ENCODE data around the gene COL6A2. TPM values are rescaled to one million over a fixed set of nuclear protein-coding genes. Genes with fewer than 3 reads are reported as not detected.
"Not testable (repeated sequence)": the region's sequence is repeated elsewhere in the genome, so short reads cannot be mapped to it uniquely, and the experiment has no call there.

The COL6A2 gene
- total RNA-seq, 1 donor from 2014 or later, result 34.9 TPM

- DNase-seq (ENCODE audit: low spot score) (peak; percentile 40), ATAC-seq (peak; percentile 11)
Measured at GRCh38 chr21:46092026-46092764, 5.7 kb upstream of the COL6A2 start.

GRCh38 chr21:46092811-46093667, 4.9 kb upstream of the COL6A2 start:
- DNase-seq (ENCODE audit: low spot score), result peak; percentile 33
- no peak for ATAC-seq

GRCh38 chr21:46093668-46094400, 4.1 kb upstream of the COL6A2 start:
- DNase-seq (ENCODE audit: low spot score), result peak; percentile 39
- no peak for ATAC-seq

DNA sequence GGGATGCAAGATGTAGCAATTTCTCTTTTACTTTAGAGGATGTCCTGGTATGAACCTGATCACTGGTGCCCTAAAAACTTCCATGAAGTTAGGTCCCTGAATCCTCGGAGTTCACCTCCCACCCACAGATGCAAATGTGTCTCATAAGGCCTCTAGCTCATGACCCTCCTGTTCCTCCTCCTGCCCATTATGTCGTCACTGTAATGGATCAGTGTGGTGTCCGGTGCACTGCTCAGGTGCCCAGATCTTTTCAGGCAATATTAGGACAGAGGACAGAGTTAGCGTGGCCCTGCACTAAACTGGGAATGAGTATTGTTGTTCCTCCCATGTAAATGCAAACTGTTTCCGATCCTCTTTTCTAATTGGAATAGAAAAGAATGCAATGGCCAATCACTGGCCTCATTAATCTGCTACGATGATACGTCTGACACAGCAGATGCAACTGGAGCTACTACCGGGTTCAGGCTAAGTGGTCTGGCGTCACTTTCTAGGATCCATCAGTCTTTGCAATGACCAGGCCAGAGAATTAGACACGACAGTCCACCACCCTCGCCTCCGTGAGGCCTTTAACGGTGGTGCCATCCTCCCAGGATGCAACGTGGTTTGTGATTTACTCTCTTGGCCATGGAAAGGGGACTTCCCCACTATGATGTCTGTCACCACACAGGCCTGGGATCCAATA, 3.4 kb upstream of the COL6A2 start:
- DNase-seq (ENCODE audit: low spot score) (peak; percentile 12), ATAC-seq (no peak)

DNA sequence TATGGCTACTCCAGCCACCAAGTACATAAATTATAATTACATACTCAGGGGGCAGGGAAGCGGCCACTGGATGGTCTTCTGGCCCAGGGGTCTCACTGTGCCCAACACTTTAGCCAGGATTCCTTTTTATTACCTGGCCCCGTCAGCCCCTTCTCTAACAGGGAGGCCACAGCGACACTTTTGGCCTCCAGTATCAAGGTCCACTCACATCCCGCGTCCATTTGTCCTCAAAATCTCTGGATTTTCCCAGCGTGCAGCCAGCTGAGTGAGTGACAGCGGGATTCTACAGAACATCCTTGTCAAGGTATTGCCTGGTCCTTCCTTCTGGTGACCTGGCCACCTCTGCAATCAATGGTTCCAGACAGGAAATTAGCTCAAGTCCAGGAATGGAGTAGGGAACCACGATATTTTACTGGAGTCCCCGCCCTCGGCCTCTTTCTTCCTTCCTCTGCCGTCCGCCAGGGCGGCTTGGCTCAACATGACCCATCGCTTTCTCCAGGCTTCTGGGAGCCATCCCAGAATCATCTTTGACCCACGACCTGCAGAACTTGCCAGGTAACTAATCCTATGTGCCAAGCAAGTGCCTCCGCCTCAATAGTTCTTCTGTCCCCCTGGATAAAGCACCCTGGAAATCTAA, 2.7 kb upstream of the COL6A2 start:
- ATAC-seq (no peak), DNase-seq (ENCODE audit: low spot score) (peak; percentile 26)

- ATAC-seq, result no peak
- DNase-seq (ENCODE audit: low spot score), result peak; percentile 38
Measured at GRCh38 chr21:46095814-46096595, 1.9 kb upstream of the COL6A2 start.

- ATAC-seq (no peak), DNase-seq (ENCODE audit: low spot score) (peak; percentile 37)
Measured at GRCh38 chr21:46096596-46097335, 1.1 kb upstream of the COL6A2 start.

GRCh38 chr21:46098303-46099141, 610 bp downstream of the COL6A2 start:
- peak; percentile 26 for ATAC-seq

DNA sequence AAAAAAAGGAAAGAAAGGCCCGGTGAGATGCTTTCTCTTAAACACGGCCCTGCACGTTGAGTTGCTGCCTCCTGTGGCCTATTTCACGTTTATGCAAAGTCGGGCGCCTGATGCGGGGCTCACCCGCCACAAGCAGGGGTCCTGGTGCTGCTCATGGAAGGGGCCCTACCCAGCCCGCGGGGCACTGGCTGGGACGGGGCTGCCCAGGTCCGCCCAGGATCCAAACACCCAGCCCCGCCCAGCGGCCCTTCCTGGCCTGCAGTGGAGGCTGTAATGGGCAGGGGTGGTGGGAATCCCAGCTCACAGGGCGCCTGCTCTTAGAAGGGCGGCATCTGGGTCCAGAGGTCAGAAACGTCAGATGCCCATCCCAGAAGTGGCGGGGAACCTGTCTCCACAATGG, 1.6 kb downstream of the COL6A2 start:
- ATAC-seq, result no peak
- DNase-seq (ENCODE audit: low spot score), result peak; percentile 42

More at GRCh38 chr21:46098303-46099141, 610 bp downstream of the COL6A2 start:
- DNase-seq (ENCODE audit: low spot score), result peak; percentile 41

- no peak for ATAC-seq
- peak; percentile 18 for DNase-seq (ENCODE audit: low spot score)
Measured at GRCh38 chr21:46100020-46100419, 2.1 kb downstream of the COL6A2 start.

- ATAC-seq (no peak), DNase-seq (ENCODE audit: low spot score) (peak; percentile 6)
Measured at GRCh38 chr21:46100426-46100825, 2.5 kb downstream of the COL6A2 start.

DNA sequence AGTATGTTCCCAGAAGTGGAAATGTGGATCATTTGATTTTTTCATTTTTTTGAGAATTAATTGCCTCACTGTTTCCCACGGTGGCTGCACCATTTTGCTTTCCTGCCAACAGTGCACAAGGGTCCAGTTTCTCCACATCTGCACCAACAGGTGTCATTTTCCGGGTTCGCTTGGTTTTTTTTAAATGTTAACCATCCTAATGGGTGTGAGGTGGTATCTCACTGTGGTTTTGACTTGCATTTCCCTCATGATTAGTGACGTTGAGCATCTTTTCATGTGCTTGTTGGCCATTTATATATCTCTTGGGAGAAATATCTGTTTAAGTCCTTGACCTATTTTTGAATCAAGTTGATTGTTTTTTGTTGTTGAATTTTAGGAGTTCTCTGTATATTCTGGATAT, 3.0 kb downstream of the COL6A2 start:
- ATAC-seq, result no peak

DNA sequence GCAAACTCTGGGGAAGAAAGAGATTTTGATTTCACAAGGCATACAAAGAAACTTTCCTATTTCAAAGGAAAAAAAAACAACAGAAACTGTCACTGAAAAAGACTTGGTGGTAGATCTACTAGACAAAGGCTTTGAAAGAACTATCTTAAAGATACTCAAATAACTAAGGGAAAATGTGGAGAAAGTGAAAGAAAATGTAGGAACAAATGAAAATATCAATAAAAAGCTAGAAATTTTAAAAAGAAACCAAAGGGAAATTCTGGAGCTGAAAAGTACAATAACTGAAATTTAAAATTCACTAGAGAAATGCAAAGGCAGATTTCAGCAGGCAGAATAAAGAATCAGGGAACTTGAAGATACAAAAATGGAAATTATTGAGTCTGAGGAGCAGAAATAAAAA, 6.2 kb downstream of the COL6A2 start:
- no peak for ATAC-seq
- no peak for DNase-seq (ENCODE audit: low spot score)

More for the DNA sequence above, 3.0 kb downstream of the COL6A2 start:
- peak; percentile 10 for DNase-seq (ENCODE audit: low spot score)

- ATAC-seq; DNase-seq (ENCODE audit: low spot score): not testable (repeated sequence)
Measured at GRCh38 chr21:46107376-46107775, 9.5 kb downstream of the COL6A2 start.

- DNase-seq (ENCODE audit: low spot score) (peak; percentile 28), ATAC-seq (no peak)
Measured at GRCh38 chr21:46108827-46109312, 11.0 kb downstream of the COL6A2 start.

GRCh38 chr21:46109313-46110221, 11.7 kb downstream of the COL6A2 start:
- peak; percentile 43 for DNase-seq (ENCODE audit: low spot score)

More at GRCh38 chr21:46109313-46110221, 11.7 kb downstream of the COL6A2 start:
- peak; percentile 4 for ATAC-seq
